NCI-H524 treated with DMSO at 0.1 percent for 48 hours (cell line): ENCODE measurements around the gene MBD6.
"Not testable (repeated sequence)": the region's sequence is repeated elsewhere in the genome, so short reads cannot be mapped to it uniquely, and the experiment has no call there.

Experiments
- DNase-seq: peaks from one replicate; lab custom pipeline; 2025; lab: John Stamatoyannopoulos, UW

Gene MBD6

GRCh38 chr12:57488402-57489156, 34.0 kb upstream of the MBD6 start:
- peak; percentile 42 for DNase-seq

DNA sequence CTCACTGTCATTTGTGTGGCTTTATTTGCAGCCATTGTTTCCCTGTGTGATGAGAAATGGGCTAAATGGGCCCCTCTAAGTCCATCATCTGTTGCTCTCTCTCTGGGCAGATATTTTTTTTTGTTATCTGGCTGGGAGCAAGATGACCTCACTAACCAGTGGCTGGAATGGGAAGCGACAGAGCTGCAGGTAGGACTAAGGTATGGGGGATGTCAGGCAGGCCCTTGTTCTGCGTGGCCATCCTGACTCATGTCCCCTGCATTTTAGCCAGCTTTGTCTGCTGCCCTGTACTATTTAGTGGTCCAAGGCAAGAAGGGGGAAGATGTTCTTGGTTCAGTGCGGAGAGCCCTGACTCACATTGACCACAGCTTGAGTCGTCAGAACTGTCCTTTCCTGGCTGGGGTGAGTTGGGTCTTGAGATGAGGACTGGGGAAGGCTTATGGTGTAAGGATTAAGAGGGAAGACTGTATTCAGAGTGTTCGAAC, 33.4 kb upstream of the MBD6 start:
- no peak for DNase-seq

DNA sequence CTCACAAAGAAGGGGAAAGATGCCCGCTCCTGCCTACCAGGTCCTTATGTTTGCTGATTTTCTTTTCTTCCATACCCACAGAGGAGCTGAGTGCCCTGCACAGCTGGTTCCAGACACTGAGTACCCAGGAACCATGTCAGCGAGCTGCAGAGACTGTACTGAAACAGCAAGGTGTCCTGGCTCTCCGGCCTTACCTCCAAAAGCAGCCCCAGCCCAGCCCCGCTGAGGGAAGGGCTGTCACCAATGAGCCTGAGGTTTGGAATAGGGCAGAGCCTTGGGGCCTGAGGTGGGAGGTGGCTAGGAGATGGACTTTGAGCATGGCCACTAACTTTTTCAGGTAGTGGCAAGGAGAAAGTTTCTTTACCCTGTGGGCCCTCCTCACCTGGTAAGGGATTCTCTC, 32.5 kb upstream of the MBD6 start:
- DNase-seq = no peak

DNA sequence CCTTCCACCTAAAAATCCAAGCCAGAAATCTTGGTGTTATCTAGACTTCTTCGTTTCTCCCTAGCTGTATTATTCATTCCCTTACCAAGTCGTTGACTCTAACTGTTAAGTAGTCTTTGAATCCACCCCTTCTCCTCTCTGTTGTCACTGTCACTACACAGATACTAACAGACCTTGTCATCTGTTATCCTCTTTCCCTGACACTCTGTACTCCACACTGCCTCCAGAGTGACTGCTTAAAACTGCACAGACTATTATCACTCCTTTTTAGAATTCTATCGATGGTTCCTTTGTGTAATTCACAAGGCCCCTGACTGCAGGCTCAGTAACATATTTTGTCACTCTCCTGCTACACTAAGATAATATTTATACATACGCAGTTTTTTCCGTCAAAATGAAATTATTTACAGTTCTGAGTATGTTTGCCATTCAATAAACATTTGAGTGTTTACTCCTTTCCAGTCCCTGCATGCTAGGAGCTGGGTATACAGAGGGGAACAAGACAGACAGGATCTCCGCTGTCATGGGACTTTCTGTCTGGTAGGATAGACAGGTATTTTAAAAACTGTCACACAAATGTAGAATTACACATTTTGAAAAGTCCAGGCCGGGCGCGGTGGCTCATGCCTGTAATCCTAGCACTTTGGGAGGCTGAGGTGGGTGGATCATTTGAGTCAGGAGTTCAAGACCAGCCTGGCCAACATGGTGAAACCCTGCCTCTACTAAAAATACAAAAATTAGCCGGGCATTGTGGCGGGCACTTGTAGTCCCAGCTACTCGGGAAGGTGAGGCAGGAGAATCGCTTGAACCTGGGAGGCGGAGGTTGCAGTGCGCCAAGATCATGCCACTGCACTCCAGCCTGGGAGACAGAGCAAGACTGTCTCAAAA, 31.0 kb upstream of the MBD6 start:
- DNase-seq = no peak

- not testable (repeated sequence) for DNase-seq
Observed at GRCh38 chr12:57495051-57495701, 27.4 kb upstream of the MBD6 start.

DNA sequence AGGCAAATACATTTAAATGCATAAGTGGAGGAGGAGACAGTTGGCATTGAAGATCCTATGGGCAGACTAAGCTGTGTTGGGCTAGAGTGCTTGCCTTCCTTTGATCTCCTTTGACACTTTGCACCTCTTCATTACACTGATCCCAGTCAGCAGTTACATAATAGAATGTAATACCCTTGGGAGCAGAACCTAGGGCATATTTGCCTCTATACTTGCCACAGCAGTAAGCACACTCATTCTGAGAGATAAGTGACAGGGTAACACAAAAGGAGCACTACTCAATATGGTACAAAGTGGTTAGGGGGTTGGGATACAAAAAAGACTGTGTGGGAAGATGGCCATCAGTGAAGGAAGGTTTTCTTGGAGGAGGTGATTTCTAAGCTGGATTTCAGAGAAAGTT, 25.8 kb upstream of the MBD6 start:
- no peak for DNase-seq

GRCh38 chr12:57497223-57498131, 25.1 kb upstream of the MBD6 start:
- no peak for DNase-seq

- DNase-seq = no peak
Observed at GRCh38 chr12:57498132-57498502, 24.5 kb upstream of the MBD6 start.

GRCh38 chr12:57498571-57498970, 24.1 kb upstream of the MBD6 start:
- no peak for DNase-seq

DNA sequence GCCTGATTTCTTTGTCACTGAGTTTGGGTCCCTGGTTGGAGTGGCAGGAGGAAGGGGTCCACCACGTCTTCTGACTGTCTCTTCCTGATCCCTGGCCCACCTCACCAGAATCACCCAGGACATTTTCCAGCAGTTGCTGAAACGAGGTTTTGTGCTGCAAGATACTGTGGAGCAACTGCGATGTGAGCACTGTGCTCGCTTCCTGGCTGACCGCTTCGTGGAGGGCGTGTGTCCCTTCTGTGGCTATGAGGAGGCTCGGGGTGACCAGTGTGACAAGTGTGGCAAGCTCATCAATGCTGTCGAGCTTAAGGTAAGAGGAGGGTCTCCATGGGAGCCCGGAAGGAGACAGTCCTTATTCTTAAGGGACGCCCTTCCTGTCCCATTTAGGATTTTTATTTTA, 22.4 kb upstream of the MBD6 start:
- DNase-seq = no peak

GRCh38 chr12:57502311-57502969, 20.2 kb upstream of the MBD6 start:
- DNase-seq = not testable (repeated sequence)

- DNase-seq = not testable (repeated sequence)
Observed at GRCh38 chr12:57506541-57506940, 16.1 kb upstream of the MBD6 start.

GRCh38 chr12:57507796-57508195, 14.8 kb upstream of the MBD6 start:
- DNase-seq = not testable (repeated sequence)

DNA sequence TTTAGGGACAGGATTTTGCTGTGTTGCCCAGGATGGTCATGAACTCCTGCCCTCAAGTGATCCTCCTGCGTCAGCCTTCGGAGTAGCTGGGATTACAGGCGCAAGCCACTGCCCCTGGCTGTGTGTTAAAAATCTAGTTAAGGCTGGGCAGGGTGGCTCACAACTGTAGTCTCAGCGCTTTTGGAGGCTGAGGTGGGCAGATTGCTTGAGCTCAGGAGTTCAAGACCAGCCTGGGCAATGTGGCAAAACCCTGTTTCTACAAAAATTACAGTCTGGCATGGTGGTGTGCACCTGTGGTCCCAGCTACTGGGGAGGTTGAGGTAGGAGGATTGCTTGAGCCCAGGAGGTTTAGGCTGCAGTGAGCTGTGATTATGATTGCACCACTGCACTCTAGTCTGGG, 11.5 kb upstream of the MBD6 start:
- DNase-seq = no peak

DNA sequence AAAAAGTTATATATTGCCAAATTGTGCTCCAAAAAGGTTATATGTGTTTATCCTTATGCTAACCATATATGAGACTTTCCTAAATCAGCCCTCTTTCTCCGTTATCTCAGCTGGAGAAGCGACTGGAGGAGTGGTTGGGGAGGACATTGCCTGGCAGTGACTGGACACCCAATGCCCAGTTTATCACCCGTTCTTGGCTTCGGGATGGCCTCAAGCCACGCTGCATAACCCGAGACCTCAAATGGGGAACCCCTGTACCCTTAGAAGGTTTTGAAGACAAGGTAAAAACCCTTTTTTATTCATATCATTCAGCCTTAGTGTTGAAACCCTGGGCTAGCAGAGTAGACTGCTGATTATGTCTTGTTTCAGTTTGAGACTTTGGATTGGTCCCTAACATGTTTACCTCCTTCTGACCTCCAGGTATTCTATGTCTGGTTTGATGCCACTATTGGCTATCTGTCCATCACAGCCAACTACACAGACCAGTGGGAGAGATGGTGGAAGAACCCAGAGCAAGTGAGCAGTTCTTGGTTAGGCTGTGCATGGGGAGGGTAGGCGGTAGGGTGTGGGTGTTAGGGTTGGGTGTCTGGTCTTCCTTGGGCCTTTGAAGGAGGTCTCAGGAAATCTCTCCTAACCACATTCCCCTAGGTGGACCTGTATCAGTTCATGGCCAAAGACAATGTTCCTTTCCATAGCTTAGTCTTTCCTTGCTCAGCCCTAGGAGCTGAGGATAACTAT, 10.9 kb upstream of the MBD6 start:
- DNase-seq = no peak

DNA sequence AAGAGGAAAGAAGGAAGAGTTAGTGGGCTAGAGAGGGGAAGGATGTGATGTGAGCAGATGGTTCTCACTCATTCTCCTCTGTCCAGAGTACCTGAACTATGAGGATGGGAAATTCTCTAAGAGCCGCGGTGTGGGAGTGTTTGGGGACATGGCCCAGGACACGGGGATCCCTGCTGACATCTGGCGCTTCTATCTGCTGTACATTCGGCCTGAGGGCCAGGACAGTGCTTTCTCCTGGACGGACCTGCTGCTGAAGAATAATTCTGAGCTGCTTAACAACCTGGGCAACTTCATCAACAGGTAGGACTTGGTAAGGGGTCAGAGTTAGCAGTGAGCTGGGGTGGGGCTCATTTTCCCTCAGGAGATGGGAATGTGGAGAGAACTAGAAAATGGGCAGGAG, 10.0 kb upstream of the MBD6 start:
- no peak for DNase-seq

GRCh38 chr12:57513266-57513665, 9.4 kb upstream of the MBD6 start:
- DNase-seq = no peak

DNA sequence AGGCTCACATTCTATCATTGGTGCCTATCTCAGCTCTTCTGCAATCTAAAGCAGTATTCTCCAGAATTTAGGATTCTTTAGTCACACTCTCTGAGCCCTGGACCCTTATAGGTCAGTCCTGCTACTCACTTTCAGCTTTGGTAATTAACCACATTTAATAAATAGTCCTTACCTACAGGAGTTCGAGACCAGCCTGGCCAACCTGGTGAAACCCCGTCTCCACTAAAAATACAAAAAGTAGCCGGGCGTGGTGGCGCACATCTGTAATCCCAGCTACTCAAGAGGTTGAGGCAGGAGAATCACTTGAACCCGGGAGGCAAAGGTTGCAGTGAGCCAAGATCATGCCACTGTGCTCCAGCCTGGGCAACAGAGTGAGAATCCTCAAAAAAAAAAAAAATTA, 8.9 kb upstream of the MBD6 start:
- DNase-seq = not testable (repeated sequence)

- DNase-seq = not testable (repeated sequence)
Observed at GRCh38 chr12:57514246-57514645, 8.4 kb upstream of the MBD6 start.

GRCh38 chr12:57514720-57515407, 7.8 kb upstream of the MBD6 start:
- DNase-seq = no peak
